Omental fat pad (tissue), 4 donors: ENCODE measurements around the gene NPSR1. TPM values are rescaled to one million over a fixed set of nuclear protein-coding genes. Genes with fewer than 3 reads are reported as not detected.

Source experiments
- ATAC-seq: fragments of 150-250 bp; one replicate; pipeline ENCODE4 v1.9.1; 2016; ENCODE audit warnings: mild to moderate bottlenecking, moderate library complexity; ENCODE audit not compliant: low FRiP score
- DNase-seq: peaks from one replicate; pipeline ENCODE4 v3.0.0-alpha.2; 2019; ENCODE audit warnings: low spot score
- small RNA-seq: library from RNA; depleted of rRNA; stranded (forward); fragments of <200 nt; gene quantifications from one replicate; pipeline ENCODE3, GENCODE V24; 2016
- total RNA-seq, 4 donors: library from RNA; depleted of rRNA; stranded (reverse); fragments of >200 nt; gene quantifications; one replicate each; pipeline ENCODE4 v1.1.0, GENCODE V29; 2016
- TF ChIP-seq, protein P1 (sequence below), 3 donors: fragments of 450-650 bp; IDR thresholded peaks; one replicate each; pipeline ENCODE4 v1.5.1; 2016 to 2017; ENCODE audit warnings: antibody characterized with exemption in 3 of 3, mild to moderate bottlenecking in 3 of 3, moderate library complexity in 2 of 3

Gene NPSR1
- total RNA-seq, 4 donors from 2014 or later = not detected

- ATAC-seq = no peak
- TF ChIP-seq, protein P1, sequence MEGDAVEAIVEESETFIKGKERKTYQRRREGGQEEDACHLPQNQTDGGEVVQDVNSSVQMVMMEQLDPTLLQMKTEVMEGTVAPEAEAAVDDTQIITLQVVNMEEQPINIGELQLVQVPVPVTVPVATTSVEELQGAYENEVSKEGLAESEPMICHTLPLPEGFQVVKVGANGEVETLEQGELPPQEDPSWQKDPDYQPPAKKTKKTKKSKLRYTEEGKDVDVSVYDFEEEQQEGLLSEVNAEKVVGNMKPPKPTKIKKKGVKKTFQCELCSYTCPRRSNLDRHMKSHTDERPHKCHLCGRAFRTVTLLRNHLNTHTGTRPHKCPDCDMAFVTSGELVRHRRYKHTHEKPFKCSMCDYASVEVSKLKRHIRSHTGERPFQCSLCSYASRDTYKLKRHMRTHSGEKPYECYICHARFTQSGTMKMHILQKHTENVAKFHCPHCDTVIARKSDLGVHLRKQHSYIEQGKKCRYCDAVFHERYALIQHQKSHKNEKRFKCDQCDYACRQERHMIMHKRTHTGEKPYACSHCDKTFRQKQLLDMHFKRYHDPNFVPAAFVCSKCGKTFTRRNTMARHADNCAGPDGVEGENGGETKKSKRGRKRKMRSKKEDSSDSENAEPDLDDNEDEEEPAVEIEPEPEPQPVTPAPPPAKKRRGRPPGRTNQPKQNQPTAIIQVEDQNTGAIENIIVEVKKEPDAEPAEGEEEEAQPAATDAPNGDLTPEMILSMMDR (IDR thresholded peaks at IDR 0.05) = no peak
- DNase-seq = no peak
These were observed 237.2 kb downstream of the NPSR1 start for GRCh38 chr7:34895202-34895601.

Small RNAs within 50 kb of the gene (small RNA-seq; reads per million reads assigned to genes)
- gene RF00322 = not detected
- not detected for gene RN7SL132P
